GM12873 (cell line): ENCODE measurements around the gene TMEM141.

Experiments used
- CTCF ChIP-seq: IDR thresholded peaks from 2 replicates; pipeline ENCODE4 v1.5.1; 2012; ENCODE audit warnings: low read depth, mild to moderate bottlenecking, moderate library complexity, low read length, control low read depth; ENCODE audit not compliant: insufficient read depth; ENCODE audit errors: missing control alignments

TMEM141 gene

GRCh38 chr9:136757751-136758140 lies 33.4 kb upstream of the TMEM141 start:
- no peak for TF ChIP-seq CTCF

GRCh38 chr9:136759001-136759400 lies 32.1 kb upstream of the TMEM141 start:
- no peak for TF ChIP-seq CTCF

- TF ChIP-seq CTCF, result no peak
Observed at GRCh38 chr9:136759436-136760325, 31.5 kb upstream of the TMEM141 start.

GRCh38 chr9:136760424-136760823 lies 30.7 kb upstream of the TMEM141 start:
- no peak for TF ChIP-seq CTCF

- peak; percentile 72 for TF ChIP-seq CTCF
Observed at GRCh38 chr9:136760834-136761544, 30.2 kb upstream of the TMEM141 start.

- no peak for TF ChIP-seq CTCF
Observed at GRCh38 chr9:136761545-136761981, 29.6 kb upstream of the TMEM141 start.

GRCh38 chr9:136762221-136762691 lies 28.9 kb upstream of the TMEM141 start:
- no peak for TF ChIP-seq CTCF
